HepG2 (cell line): ENCODE results near the gene SLC22A23. TPM values are rescaled to one million over a fixed set of nuclear protein-coding genes. Genes with fewer than 3 reads are reported as not detected.
A peak's percentile ranks its signal among the peaks of the same experiment; 100 is the strongest.

Experiments
- AGO1 ChIP-seq: fragments of 200-400 bp; formaldehyde crosslinking; IDR thresholded peaks from 2 replicates; pipeline ENCODE4 v1.6.1; 2017; ENCODE audit warnings: mild to moderate bottlenecking, low read depth, low read length, moderate library complexity; ENCODE audit not compliant: poor library complexity, severe bottlenecking
- HINFP ChIP-seq: sonication (generic); formaldehyde crosslinking; IDR thresholded peaks from 2 replicates; pipeline ENCODE4 v1.4.0; 2020; ENCODE audit warnings: low read depth, mild to moderate bottlenecking, missing genetic modification reagents
- NFATC3 ChIP-seq: sonication (generic); formaldehyde crosslinking; IDR thresholded peaks from 2 replicates; pipeline ENCODE4 v1.5.1; 2020; ENCODE audit warnings: mild to moderate bottlenecking, missing genetic modification reagents
- RBM22 ChIP-seq: fragments of 200-400 bp; formaldehyde crosslinking; optimal IDR thresholded peaks from 2 replicates; pipeline ENCODE3; 2017; ENCODE audit warnings: mild to moderate bottlenecking, low read length, moderate library complexity
- RCOR2 ChIP-seq: IDR thresholded peaks from 2 replicates; pipeline ENCODE4 v1.6.1; 2016; ENCODE audit warnings: missing biosample characterization, missing genetic modification reagents
- RXRA ChIP-seq: sonication (generic); formaldehyde crosslinking; IDR thresholded peaks from 2 replicates; pipeline ENCODE4 v1.5.1; 2020; ENCODE audit warnings: missing genetic modification reagents
- RXRB ChIP-seq: IDR thresholded peaks from 2 replicates; pipeline ENCODE4 v1.6.1; 2016; ENCODE audit warnings: borderline replicate concordance, missing genetic modification reagents, missing compliant biosample characterization
- ZMYM3 ChIP-seq: sonication (generic); formaldehyde crosslinking; IDR thresholded peaks from 2 replicates; pipeline ENCODE4 v1.5.1; 2020; ENCODE audit warnings: mild to moderate bottlenecking, missing genetic modification reagents
- ZMYM4 ChIP-seq: sonication (generic); formaldehyde crosslinking; IDR thresholded peaks from 2 replicates; pipeline ENCODE4 v1.8.1; 2023; ENCODE audit warnings: mild to moderate bottlenecking, missing genetic modification reagents
- ZNF263 ChIP-seq: sonication (generic); formaldehyde crosslinking; IDR thresholded peaks from 2 replicates; pipeline ENCODE4 v1.4.0; 2020; ENCODE audit warnings: missing genetic modification reagents
- ZNF543 ChIP-seq: sonication (generic); formaldehyde crosslinking; IDR thresholded peaks from 2 replicates; pipeline ENCODE4 v1.4.0; 2020; ENCODE audit warnings: mild to moderate bottlenecking, missing genetic modification reagents
- polyA plus RNA-seq, 8 experiments: library from polyadenylated mRNA; depleted of rRNA in 3 of 8; stranded (reverse) in 7 of 8; unstranded in 1 of 8; fragments of >200 nt; fragmentation: Illumina TruSeq in 4 of 8; extraction: Trizol in 4 of 8; gene quantifications; 2 replicates each; pipeline versions ENCODE4 v1.2.1 to v1.2.3, GENCODE V29; 2011 to 2016; ENCODE audit warnings: low read depth in 4 of 8, missing spikeins in 1 of 8, mixed read lengths in 1 of 8; ENCODE audit not compliant: insufficient read depth in 1 of 8
- total RNA-seq, 5 experiments: library from RNA; depleted of rRNA; stranded (reverse); fragments of >200 nt; fragmentation: Illumina TruSeq; extraction: Trizol; gene quantifications; 2 replicates each; pipeline ENCODE4 v1.2.3, GENCODE V29; 2016; ENCODE audit warnings: low read depth in 1 of 5
- TF ChIP-seq, protein P1 (sequence below): sonication (generic); formaldehyde crosslinking; IDR thresholded peaks from 2 replicates; pipeline ENCODE4 v1.5.1; 2020; ENCODE audit warnings: missing genetic modification reagents, mild to moderate bottlenecking, borderline replicate concordance
- TF ChIP-seq, protein P2 (sequence below): sonication (generic); formaldehyde crosslinking; IDR thresholded peaks from 2 replicates; pipeline ENCODE4 v1.4.0; 2020; ENCODE audit warnings: mild to moderate bottlenecking, low read depth, missing genetic modification reagents
- TF ChIP-seq, protein P3 (sequence below): sonication (generic); formaldehyde crosslinking; IDR thresholded peaks from 2 replicates; pipeline ENCODE4 v1.5.0; 2020; ENCODE audit warnings: missing genetic modification reagents, mild to moderate bottlenecking, borderline replicate concordance
- TF ChIP-seq, protein P4 (sequence below): sonication (generic); formaldehyde crosslinking; IDR thresholded peaks from 2 replicates; pipeline ENCODE4 v1.5.0; 2020; ENCODE audit warnings: missing genetic modification reagents
- TF ChIP-seq, protein P5 (sequence below): sonication (generic); formaldehyde crosslinking; IDR thresholded peaks from 2 replicates; pipeline ENCODE4 v1.4.0; 2020; ENCODE audit warnings: mild to moderate bottlenecking, missing genetic modification reagents, borderline replicate concordance

The SLC22A23 gene
- total and polyA plus RNA-seq, 2 of the 13 experiments (the other 11 are each of a cell fraction or from before 2014, with no cell fraction given): 11.8 to 17.5 TPM

- TF ChIP-seq ZNF543 (CRISPR knock-in tag) (0 out of 2 replicates have a peak, but pooled peaks have one; percentile 71), RXRB (peak; percentile 52), AGO1 (peak; percentile 28), ZMYM3 (CRISPR knock-in tag) (peak; percentile 94), NFATC3 (CRISPR knock-in tag) (no peak), ZMYM4 (CRISPR knock-in tag) (peak; percentile 24; the same call in 1 of the 2 replicates), RBM22 (no peak), RCOR2 (CRISPR knock-in tag) (peak; percentile 41), HINFP (CRISPR knock-in tag) (peak; percentile 68; the same call in 1 of the 2 replicates), RXRA (CRISPR knock-in tag) (peak; percentile 27; the same call in 1 of the 2 replicates), ZNF263 (peak; percentile 85)
- TF ChIP-seq, protein P1, sequence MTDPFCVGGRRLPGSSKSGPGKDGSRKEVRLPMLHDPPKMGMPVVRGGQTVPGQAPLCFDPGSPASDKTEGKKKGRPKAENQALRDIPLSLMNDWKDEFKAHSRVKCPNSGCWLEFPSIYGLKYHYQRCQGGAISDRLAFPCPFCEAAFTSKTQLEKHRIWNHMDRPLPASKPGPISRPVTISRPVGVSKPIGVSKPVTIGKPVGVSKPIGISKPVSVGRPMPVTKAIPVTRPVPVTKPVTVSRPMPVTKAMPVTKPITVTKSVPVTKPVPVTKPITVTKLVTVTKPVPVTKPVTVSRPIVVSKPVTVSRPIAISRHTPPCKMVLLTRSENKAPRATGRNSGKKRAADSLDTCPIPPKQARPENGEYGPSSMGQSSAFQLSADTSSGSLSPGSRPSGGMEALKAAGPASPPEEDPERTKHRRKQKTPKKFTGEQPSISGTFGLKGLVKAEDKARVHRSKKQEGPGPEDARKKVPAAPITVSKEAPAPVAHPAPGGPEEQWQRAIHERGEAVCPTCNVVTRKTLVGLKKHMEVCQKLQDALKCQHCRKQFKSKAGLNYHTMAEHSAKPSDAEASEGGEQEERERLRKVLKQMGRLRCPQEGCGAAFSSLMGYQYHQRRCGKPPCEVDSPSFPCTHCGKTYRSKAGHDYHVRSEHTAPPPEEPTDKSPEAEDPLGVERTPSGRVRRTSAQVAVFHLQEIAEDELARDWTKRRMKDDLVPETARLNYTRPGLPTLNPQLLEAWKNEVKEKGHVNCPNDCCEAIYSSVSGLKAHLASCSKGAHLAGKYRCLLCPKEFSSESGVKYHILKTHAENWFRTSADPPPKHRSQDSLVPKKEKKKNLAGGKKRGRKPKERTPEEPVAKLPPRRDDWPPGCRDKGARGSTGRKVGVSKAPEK (CRISPR knock-in tag): 0 out of 2 replicates have a peak, but pooled peaks have one; percentile 64
- TF ChIP-seq, protein P2, sequence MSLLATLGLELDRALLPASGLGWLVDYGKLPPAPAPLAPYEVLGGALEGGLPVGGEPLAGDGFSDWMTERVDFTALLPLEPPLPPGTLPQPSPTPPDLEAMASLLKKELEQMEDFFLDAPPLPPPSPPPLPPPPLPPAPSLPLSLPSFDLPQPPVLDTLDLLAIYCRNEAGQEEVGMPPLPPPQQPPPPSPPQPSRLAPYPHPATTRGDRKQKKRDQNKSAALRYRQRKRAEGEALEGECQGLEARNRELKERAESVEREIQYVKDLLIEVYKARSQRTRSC (CRISPR knock-in tag): no peak
- TF ChIP-seq, protein P3, sequence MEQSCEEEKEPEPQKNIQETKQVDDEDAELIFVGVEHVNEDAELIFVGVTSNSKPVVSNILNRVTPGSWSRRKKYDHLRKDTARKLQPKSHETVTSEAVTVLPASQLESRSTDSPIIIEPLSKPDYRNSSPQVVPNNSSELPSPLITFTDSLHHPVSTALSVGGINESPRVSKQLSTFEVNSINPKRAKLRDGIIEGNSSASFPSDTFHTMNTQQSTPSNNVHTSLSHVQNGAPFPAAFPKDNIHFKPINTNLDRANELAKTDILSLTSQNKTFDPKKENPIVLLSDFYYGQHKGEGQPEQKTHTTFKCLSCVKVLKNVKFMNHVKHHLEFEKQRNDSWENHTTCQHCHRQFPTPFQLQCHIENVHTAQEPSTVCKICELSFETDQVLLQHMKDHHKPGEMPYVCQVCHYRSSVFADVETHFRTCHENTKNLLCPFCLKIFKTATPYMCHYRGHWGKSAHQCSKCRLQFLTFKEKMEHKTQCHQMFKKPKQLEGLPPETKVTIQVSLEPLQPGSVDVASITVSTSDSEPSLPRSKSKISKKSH (CRISPR knock-in tag): 0 out of 2 replicates have a peak, but pooled peaks have one; percentile 34
- TF ChIP-seq, protein P4, sequence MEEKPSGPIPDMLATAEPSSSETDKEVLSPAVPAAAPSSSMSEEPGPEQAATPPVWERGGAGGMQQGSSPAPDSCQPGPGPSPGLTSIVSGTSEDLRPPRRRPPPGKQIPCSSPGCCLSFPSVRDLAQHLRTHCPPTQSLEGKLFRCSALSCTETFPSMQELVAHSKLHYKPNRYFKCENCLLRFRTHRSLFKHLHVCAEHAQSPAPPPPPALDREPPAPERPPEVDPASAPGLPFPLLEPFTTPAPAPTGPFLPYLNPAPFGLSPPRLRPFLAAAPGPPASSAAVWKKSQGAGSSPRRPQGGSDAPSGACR (CRISPR knock-in tag): 0 out of 2 replicates have a peak, but pooled peaks have one; percentile 7
- TF ChIP-seq, protein P5, sequence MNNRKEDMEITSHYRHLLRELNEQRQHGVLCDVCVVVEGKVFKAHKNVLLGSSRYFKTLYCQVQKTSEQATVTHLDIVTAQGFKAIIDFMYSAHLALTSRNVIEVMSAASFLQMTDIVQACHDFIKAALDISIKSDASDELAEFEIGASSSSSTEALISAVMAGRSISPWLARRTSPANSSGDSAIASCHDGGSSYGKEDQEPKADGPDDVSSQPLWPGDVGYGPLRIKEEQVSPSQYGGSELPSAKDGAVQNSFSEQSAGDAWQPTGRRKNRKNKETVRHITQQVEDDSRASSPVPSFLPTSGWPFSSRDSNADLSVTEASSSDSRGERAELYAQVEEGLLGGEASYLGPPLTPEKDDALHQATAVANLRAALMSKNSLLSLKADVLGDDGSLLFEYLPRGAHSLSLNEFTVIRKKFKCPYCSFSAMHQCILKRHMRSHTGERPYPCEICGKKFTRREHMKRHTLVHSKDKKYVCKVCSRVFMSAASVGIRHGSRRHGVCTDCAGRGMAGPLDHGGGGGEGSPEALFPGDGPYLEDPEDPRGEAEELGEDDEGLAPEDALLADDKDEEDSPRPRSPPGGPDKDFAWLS (CRISPR knock-in tag): 0 out of 2 replicates have a peak, but pooled peaks have one; percentile 58
Observed at GRCh38 chr6:3412779-3413500, 43.9 kb downstream of the SLC22A23 start (continued).
